Activated T-cell treated with anti-CD3 and anti-CD28 coated beads, Interleukin-2, amount 50 U/mL, for 24 hours (primary cell): ENCODE data around the gene VWA5B1.

Source experiments
- DNase-seq: peaks from one replicate; pipeline ENCODE4 v3.0.0-alpha.2; 2020
- H3K27ac Mint-ChIP-seq: 2 replicates; pipeline ENCODE4 v1.8.0; 2020; ENCODE audit warnings: mild to moderate bottlenecking, mixed read lengths
- H3K27me3 Mint-ChIP-seq: 2 replicates; pipeline ENCODE4 v1.8.0; 2020; ENCODE audit warnings: mixed read lengths
- H3K36me3 Mint-ChIP-seq: 2 replicates; pipeline ENCODE4 v1.8.0; 2020; ENCODE audit warnings: low read depth, mixed read lengths
- H3K4me1 Mint-ChIP-seq: 2 replicates; pipeline ENCODE4 v1.8.0; 2020; ENCODE audit warnings: low read depth, mixed read lengths
- H3K4me3 Mint-ChIP-seq: 2 replicates; pipeline ENCODE4 v1.8.0; 2020; ENCODE audit warnings: mild to moderate bottlenecking, moderate library complexity, mixed read lengths
- H3K9me3 Mint-ChIP-seq: 2 replicates; pipeline ENCODE4 v1.8.0; 2020; ENCODE audit warnings: mixed read lengths

VWA5B1 gene, protein sequence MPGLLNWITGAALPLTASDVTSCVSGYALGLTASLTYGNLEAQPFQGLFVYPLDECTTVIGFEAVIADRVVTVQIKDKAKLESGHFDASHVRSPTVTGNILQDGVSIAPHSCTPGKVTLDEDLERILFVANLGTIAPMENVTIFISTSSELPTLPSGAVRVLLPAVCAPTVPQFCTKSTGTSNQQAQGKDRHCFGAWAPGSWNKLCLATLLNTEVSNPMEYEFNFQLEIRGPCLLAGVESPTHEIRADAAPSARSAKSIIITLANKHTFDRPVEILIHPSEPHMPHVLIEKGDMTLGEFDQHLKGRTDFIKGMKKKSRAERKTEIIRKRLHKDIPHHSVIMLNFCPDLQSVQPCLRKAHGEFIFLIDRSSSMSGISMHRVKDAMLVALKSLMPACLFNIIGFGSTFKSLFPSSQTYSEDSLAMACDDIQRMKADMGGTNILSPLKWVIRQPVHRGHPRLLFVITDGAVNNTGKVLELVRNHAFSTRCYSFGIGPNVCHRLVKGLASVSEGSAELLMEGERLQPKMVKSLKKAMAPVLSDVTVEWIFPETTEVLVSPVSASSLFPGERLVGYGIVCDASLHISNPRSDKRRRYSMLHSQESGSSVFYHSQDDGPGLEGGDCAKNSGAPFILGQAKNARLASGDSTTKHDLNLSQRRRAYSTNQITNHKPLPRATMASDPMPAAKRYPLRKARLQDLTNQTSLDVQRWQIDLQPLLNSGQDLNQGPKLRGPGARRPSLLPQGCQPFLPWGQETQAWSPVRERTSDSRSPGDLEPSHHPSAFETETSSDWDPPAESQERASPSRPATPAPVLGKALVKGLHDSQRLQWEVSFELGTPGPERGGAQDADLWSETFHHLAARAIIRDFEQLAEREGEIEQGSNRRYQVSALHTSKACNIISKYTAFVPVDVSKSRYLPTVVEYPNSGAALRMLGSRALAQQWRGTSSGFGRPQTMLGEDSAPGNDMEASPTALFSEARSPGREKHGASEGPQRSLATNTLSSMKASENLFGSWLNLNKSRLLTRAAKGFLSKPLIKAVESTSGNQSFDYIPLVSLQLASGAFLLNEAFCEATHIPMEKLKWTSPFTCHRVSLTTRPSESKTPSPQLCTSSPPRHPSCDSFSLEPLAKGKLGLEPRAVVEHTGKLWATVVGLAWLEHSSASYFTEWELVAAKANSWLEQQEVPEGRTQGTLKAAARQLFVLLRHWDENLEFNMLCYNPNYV

DNA sequence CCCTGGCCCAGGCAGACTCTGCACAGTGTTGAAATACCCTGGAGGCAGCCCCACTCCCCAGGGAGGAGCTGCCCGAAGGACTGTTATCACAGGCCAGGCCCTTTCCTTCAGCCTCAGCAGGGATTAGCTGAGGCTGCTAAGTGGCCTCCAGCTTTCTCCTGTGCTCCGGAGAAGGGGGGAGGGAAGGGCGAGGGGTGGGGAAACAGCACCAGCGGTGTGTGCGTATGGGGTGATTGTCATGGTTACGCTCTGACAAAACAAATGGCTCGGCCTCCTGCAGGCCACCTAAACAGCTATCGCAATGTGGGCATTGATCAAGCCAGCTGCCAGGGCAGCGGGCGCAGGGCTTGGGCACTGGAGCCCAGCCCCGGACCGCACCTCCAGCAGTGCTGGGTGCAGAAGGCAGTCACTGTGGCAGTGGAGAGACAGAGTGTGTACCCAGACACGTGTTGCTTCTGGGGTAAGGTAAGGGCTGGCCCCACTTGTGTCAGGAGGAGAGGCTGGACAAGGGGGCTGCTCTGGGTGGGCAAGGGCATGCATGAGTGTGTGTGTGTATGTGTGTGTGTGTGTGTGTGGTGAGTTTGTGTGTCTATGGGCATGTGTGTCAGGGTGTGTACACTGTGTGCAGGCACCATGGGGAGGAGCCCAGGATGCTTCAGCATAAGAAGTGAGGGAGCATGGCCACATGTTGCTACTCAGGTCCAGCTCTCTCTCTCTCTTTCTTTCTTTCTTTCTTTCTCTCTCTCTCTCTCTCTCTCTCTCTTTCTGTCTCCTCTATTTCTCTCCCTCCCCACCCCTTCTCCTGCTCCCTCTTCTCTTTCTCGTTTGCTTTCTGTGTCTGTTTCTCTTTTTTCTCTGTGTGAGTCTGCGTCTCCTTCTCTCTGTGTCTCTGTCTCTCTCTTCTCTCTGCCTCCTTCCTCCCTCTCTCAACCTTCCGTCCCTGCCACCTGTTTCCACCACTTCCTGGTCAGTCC, at the start of gene VWA5B1:
TSS of gene VWA5B1 (plus strand) at position 252 of the 974 bp plus-strand sequence. CDS start 19,727 bp downstream, outside the sequence.
- Mint-ChIP-seq H3K9me3 (no peaks in the 10 kb centered on the region), H3K27ac (no peak within 1 kb of the TSS)

DNA sequence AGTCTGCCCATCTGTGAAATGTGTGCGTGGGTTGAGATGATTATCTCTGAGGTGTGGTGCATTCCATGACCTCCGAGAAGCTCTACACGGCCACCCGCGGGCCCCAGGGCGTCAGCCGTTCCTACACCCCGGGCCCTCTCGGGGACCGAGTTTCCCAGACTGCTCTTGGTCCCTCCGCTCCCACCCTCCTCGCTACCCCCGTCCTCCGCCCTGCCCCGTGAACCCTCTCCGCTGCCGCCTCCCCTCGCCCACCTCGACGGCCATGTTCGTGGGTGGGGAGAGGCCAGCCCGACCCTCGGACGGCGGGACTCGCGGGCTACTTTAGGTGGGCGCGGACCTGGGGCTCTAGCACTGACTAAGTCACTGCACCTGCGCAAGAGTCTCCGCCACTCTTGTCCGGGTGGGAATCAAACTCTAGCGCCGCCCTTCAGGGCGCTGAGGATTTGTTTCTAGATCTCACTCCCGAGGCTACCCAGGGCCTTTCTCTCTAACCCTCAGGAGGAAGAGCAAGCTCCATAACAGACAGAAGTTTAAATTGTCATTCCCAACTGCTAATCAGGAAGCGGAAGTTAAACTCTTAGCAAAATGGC, 47.7 kb upstream of the VWA5B1 start:
- H3K9me3 Mint-ChIP-seq, result no peaks in the 10 kb centered on the region
- H3K4me1 Mint-ChIP-seq, result peaks cover 3% of the 10 kb centered on the region
- peaks cover 27% of the 10 kb centered on the region for H3K27me3 Mint-ChIP-seq
- no peak for DNase-seq
- H3K4me3 Mint-ChIP-seq, result no peak overlapping the region
- no peak overlapping the region for H3K27ac Mint-ChIP-seq
- no peaks in the 10 kb centered on the region for H3K36me3 Mint-ChIP-seq

More for the DNA sequence above, at the start of gene VWA5B1:
- H3K36me3 Mint-ChIP-seq, result no peaks in the 10 kb centered on the region
- peaks cover 12% of the 10 kb centered on the region for H3K4me1 Mint-ChIP-seq
- peak within 1 kb of the TSS; percentile 23 for H3K4me3 Mint-ChIP-seq
- peaks cover 76% of the 10 kb centered on the region for H3K27me3 Mint-ChIP-seq
- no peak for DNase-seq

DNA sequence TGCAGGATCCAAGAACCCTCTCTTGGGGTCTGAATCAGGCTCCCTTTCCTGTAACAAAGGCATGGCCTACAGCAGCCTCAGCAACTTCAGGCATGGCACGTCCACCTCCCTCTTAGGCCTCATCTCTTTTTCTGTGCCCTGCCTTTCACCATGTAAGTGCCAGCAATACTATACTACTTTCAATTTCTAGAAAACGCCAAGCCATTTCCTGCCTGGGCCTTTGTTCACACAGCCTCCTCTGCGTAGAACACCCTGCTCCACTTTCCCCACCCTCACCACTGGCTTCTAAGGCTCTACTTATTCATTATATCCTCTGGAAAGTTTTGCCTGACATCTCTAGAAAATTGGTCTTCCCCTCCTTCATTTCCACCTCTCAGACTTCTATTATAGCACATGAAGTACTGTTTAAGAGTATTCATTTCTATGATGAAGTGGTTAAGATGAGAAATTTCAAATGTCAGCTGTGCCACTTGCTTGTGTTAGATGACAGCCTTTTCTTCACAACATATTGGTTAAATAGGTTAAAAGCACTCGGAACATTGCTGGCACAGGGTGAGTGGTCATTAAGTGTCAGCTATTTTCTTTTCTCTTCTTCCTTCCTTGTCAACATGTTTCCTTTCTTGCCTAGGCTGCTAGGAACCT, 41.6 kb upstream of the VWA5B1 start:
- Mint-ChIP-seq H3K36me3 (no peaks in the 10 kb centered on the region), H3K27me3 (peaks cover 4% of the 10 kb centered on the region), H3K27ac (peak overlapping the region; percentile 96), H3K4me1 (peaks cover 26% of the 10 kb centered on the region), H3K4me3 (peak overlapping the region; percentile 48), H3K9me3 (no peaks in the 10 kb centered on the region)
- peak; percentile 36 for DNase-seq

DNA sequence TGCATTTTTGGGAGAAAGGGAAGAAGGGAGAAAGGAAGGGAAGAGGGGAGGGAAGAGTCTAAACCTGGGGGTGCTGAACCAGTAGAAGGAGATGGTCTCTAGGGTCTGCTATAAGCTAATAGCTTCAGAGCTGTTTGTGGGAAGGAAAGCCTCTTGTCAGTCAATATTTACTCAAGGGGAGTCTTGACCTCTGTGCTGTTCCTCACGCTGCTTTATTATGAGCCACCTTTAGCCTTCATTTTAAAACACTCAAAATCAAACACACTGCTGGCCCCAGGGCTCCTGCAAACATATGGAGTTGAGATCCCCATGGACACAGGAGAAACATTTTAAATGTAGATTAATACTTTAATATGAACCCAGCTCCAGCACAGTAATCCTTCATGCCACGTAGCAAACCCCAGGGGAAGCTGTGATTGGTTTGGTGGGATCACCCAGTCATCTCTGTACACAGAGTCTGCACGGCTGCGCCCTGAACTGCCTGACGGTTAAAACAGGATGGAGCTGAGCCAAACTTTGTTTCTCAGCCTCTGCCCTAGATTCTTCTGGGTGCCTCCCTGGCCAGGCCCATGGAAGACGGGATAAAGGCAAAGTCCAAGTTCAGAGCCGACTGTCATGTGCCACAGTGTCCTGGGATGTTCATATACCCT, 40.2 kb upstream of the VWA5B1 start:
- no peak overlapping the region for H3K4me3 Mint-ChIP-seq
- peaks cover 26% of the 10 kb centered on the region for H3K4me1 Mint-ChIP-seq
- H3K27ac Mint-ChIP-seq, result no peak overlapping the region
- H3K36me3 Mint-ChIP-seq, result no peaks in the 10 kb centered on the region
- no peaks in the 10 kb centered on the region for H3K9me3 Mint-ChIP-seq
- DNase-seq, result no peak
- H3K27me3 Mint-ChIP-seq, result peaks cover 6% of the 10 kb centered on the region

DNA sequence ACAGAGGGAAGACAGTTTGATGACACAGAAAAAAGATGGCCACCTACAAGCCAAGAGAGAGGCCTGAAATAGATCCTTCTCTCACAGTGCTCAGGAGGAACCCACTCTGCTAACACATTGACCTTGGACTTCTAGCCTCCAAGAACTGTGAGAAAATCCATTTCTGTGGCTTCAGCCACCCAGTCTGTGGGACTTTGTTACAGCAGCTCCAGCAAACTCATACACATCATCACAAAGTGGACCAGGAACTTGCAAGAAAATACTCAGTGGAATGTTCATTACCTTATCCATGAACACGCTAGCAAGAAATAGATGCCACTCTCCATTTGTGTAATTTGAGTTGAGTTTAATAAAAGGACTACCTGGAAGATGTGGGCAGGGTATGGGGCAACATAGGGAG, 38.1 kb upstream of the VWA5B1 start:
- Mint-ChIP-seq H3K27me3 (peaks cover 12% of the 10 kb centered on the region), H3K4me1 (peaks cover 26% of the 10 kb centered on the region), H3K9me3 (no peaks in the 10 kb centered on the region), H3K4me3 (no peak overlapping the region), H3K27ac (no peak overlapping the region), H3K36me3 (no peaks in the 10 kb centered on the region)
- DNase-seq, result no peak

DNA sequence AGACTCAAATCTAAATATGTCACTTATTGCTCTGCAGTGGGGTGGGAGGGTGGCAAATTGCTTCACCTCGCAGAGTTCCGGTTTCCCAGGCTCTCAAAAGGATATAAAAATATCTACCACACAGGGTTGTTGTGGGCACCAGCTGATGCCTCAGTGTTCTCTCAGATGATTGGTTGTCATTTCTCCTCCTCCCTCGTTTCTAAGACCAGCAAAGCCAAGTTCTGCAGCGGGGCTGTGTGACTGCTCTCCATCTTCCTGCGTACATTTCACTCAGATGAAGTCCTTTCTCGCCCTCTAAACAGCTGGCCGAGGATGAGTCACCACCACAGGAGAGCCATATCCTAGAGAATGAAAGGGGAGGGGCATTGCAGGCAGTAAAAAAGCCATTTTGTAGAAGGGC, 35.0 kb upstream of the VWA5B1 start:
- H3K4me1 Mint-ChIP-seq, result peaks cover 1% of the 10 kb centered on the region
- H3K4me3 Mint-ChIP-seq, result no peak overlapping the region
- no peak for DNase-seq
- H3K9me3 Mint-ChIP-seq, result no peaks in the 10 kb centered on the region
- no peaks in the 10 kb centered on the region for H3K36me3 Mint-ChIP-seq
- H3K27me3 Mint-ChIP-seq, result peaks cover 15% of the 10 kb centered on the region
- H3K27ac Mint-ChIP-seq, result no peak overlapping the region

DNA sequence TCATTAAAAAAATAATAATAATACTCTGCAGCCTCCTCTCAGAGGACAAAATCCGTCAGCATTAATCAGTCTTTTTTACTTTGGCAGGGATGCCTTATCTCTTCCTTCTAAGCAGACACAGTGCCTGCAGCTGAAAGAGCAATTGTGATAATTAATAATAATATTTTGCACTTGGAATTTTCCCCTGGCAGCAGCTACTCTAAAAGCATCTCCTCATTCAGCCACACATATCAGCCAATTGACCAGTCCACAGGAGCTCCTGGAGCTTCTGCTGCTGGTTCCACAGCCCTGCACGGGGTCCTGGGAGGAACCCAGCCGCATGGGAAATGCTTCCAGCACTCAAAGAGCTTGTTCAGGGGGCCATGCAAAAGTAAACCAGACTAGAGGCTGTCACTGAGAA, 31.0 kb upstream of the VWA5B1 start:
- no peaks in the 10 kb centered on the region for H3K4me1 Mint-ChIP-seq
- H3K4me3 Mint-ChIP-seq, result no peak overlapping the region
- no peak for DNase-seq
- peaks cover 11% of the 10 kb centered on the region for H3K27me3 Mint-ChIP-seq
- no peak overlapping the region for H3K27ac Mint-ChIP-seq
- H3K36me3 Mint-ChIP-seq, result no peaks in the 10 kb centered on the region
- no peaks in the 10 kb centered on the region for H3K9me3 Mint-ChIP-seq

DNA sequence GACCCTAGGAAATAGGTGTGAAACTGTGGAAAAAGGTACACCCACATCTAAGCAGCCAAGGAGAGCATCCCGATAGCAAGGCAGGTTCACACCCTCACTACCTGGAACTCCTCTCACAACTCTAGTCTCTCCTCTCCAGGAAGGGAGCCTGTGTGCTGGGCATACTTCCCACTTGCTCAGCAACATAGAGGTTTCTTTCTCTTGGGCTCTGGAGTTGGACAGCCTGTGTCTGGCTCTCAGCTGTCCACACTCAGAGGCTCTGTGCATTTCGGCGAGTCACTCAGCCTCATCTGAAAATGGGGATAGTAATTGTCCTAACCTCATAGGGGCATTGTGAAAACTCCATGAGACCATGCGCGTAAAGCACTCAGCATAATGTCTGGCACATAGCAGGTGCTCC, 29.6 kb upstream of the VWA5B1 start:
- H3K4me3 Mint-ChIP-seq, result no peak overlapping the region
- no peaks in the 10 kb centered on the region for H3K9me3 Mint-ChIP-seq
- no peaks in the 10 kb centered on the region for H3K4me1 Mint-ChIP-seq
- DNase-seq, result no peak
- no peaks in the 10 kb centered on the region for H3K36me3 Mint-ChIP-seq
- H3K27ac Mint-ChIP-seq, result no peak overlapping the region
- H3K27me3 Mint-ChIP-seq, result peaks cover 3% of the 10 kb centered on the region

DNA sequence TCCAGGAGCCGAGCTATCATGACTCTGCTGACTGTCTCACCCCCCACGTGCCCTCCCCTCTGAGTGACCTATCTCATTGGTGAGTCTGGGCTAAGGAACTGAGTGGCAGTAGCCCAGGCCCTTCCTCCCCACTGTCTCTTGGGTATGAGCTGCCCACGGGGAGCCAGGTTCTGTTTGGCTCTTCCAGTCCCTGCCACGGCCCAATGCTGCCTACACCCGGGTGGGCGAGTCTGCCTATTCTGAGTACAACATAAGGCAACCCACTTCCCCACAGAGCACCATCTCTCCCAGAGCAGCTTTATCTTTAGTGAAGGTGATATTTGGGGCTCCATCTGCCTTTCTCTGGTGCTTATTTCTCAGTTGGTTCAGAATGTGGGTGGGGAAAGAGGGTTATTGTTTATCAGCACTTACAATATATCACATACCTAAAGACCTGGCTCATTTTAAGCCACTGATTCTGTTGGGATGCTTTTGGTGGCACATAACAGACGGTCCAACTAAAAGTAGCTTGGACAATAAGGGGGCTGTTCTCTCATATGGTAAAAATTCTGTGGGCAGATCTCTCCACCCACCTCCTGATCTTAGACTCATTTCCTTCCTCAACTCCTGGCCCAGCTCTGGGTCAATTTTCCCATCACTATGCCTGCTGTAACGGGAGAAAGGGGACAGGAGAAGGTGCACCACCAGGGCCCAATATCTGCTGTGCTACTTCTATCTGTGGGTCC, 27.7 kb upstream of the VWA5B1 start:
- Mint-ChIP-seq H3K27me3 (peaks cover 3% of the 10 kb centered on the region), H3K27ac (no peak overlapping the region), H3K9me3 (no peaks in the 10 kb centered on the region), H3K36me3 (no peaks in the 10 kb centered on the region), H3K4me1 (no peaks in the 10 kb centered on the region), H3K4me3 (no peak overlapping the region)
- DNase-seq, result no peak

DNA sequence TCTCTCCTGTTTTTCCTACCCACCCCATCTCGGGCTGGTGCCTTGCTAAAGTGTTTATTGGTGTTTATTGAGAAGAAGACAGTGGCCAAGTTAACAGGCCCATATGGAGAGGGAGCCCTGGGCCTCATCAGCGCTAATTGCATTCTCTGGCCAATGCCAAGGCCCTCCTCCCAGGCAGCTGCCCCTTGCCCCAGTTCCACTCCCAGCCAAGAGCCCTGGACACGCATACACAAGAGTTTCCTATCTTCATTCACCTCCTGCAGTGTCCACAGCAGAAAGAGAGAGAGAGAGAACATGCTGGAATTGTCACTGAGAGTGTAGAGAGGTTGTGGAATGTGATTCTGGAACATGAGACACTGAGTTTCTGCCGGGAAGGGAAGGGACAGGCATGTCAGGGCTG, 25.4 kb upstream of the VWA5B1 start:
- Mint-ChIP-seq H3K4me3 (no peak overlapping the region), H3K27ac (no peak overlapping the region), H3K27me3 (peaks cover 7% of the 10 kb centered on the region), H3K9me3 (no peaks in the 10 kb centered on the region), H3K4me1 (no peaks in the 10 kb centered on the region), H3K36me3 (no peaks in the 10 kb centered on the region)
- DNase-seq, result no peak

DNA sequence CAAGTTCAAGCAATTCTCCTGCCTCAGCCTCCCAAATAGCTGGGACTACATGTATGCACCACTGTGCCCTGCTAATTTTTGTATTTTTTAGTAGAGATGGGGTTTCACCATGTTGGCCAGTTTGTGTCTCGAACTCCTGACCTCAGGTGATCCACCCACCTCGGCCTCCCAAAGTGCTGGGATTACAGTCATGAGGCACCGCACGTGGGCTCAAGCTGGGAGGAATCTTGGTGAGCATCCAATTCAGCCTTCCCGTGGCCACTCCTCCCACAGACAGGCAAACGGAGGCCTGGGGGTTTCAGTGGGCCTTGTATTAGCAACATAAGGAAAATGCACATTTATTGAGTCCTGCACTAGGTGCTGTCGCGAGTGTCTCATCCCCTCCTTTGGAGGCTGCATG, 24.5 kb upstream of the VWA5B1 start:
- no peak for DNase-seq
- no peaks in the 10 kb centered on the region for H3K9me3 Mint-ChIP-seq
- H3K27ac Mint-ChIP-seq, result no peak overlapping the region
- peaks cover 15% of the 10 kb centered on the region for H3K27me3 Mint-ChIP-seq
- no peak overlapping the region for H3K4me3 Mint-ChIP-seq
- no peaks in the 10 kb centered on the region for H3K36me3 Mint-ChIP-seq
- no peaks in the 10 kb centered on the region for H3K4me1 Mint-ChIP-seq

DNA sequence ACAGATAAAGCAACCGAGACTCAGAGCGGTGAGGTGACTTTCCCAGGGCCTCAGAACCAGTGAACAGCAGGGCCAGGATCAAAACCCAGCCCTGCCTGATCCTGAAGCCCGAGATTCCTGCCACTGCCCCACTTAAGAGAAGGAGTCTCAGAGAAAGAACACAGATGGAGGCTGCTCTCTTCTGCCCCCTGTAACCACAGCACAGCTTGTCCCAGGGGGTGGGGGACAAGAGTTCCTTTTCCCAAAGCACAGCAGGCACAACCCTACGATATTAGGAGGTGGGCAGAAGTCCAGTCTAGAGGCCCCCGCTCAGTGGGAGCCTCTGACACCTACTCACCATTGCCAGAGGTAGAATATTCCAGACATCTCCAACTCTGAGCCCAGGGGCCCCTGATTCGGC, 24.0 kb upstream of the VWA5B1 start:
- Mint-ChIP-seq H3K4me1 (no peaks in the 10 kb centered on the region), H3K27ac (no peak overlapping the region), H3K27me3 (peaks cover 19% of the 10 kb centered on the region), H3K36me3 (no peaks in the 10 kb centered on the region), H3K4me3 (no peak overlapping the region), H3K9me3 (no peaks in the 10 kb centered on the region)
- no peak for DNase-seq
